ENCODE measurements around the gene WFDC12. TPM values are rescaled to one million over a fixed set of nuclear protein-coding genes. Genes with fewer than 3 reads are reported as not detected.

Gene WFDC12
- not detected in 2 replicates for total RNA-seq

DNA sequence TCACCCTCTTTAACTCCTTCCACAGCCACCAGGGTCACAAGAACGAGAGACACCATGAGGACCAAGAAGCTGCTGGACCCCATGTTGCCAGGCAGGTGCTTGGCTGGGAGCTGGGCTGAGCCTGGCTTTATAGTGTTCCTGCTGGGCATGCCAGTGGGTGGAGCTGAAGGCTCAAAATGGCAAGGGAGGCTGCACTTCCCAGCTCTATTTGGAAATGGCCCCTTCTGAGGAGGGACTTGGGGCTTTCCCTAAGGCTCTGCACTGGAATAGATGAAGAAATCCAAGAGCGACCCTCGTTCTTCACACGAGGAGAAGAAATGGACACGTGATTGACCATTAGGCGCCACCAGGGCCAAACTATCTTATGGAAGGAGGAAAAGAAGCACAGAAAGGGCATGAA is at the start of gene WFDC12:
Gene WFDC12 (minus strand): TSS at position 101 of the 400 bp plus-strand sequence. CDS start 18 bp downstream, at position 83.

DNA sequence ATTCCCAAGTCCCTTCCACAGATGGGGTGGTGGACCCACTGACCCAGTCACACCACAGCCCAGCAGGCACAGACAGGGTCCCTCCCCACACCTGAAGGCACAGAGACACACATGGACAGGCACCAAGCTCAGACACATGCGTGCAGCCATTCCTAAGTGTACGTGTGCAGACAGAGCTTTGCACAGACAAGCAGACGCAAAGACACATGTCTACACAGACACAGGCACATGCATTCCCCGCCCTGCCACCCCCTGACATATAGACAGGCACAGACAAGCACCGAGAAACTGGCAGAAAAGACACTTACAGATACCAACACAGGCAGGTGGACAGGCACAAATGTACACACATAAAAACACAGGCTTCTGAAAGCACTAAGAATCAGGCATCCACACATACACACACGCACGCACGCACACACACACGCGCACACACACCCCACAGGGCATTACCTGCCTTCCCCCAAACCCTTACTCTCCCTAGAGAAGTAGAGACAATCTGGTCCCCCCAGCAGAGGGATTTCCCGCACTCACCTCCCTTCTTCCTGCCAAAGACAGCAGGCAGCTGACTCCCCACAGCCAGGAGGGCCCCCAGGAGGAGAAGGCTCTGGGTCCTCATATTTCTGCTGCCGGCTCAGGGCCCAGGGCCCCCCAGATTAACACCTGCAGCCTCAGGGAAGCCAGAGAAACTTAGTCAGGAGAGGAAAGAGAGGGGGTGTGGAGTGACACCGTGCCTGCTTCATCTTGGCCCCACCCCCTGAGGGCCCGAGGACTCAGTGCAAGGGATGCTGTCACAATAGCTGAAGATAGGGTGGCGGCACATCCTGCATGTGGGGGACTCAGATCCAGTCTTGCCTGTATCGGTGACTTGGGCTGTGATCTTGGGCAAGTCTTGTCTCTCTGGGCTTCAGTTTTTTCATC is 9.5 kb downstream of the WFDC12 start, which contains the start of gene WFDC5:
Gene WFDC5 (minus strand): TSS at position 710 of the 921 bp plus-strand sequence. CDS start 91 bp downstream, at position 619.

DNA sequence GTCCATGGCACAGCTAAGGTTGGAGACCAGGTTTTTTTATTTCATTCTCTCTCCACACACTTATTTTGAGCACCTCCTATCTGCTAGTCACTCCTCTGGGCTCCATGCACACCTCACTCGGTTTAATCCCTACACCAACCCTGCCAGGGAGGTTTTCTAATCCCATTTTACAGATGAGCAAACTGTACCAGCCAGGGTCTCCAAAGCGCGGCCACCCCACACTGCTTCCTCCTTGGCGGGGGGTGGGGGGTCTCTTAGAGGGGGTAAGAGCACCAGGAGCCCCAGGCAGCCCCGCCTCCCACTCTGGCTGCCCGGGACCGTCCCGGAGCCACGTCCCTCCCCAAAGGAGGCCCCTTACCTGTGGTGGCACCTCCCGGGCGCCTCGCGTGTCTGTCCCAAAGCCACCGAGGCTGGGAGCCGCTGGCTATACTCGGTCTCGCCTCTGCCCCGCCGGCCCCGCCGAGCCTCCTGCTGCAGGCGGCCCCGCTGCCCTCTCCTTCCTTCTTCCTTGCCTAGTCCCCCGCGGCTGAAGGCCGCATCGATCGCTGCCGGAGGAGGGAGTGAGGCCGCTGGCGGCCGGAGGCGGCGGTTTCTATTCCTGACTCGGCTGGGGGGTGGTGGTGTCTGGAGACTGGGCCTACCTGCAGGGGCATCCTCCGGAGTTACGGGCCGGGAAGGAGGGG is 23.6 kb downstream of the WFDC12 start, which contains the start of gene KCNS1:
Gene KCNS1 (minus strand): TSS at position 565 of the 683 bp plus-strand sequence. CDS start 1,891 bp downstream, outside the sequence.

Other genes starting within 250 kb of the WFDC12 start
- 116 and 173 TPM in 2 replicates for gene YWHAB, start 238.8 kb downstream of the WFDC12 start, total RNA-seq
- 14.3 and 17.3 TPM in 2 replicates for gene PABPC1L, start 214.4 kb downstream of the WFDC12 start, total RNA-seq
- gene TOMM34, start 164.1 kb downstream of the WFDC12 start, total RNA-seq: 13.8 and 40.5 TPM in 2 replicates
- 24.5 and 46.8 TPM in 2 replicates for gene STK4, start 158.0 kb downstream of the WFDC12 start, total RNA-seq
- 0.14 and 0.44 TPM in 2 replicates for gene KCNS1, start 23.3 kb downstream of the WFDC12 start, total RNA-seq
- gene WFDC5, start 9.3 kb downstream of the WFDC12 start, total RNA-seq: not detected in 2 replicates
- 0.44 TPM in 1 of 2 replicates, not detected in the other for gene PI3, start 50.4 kb upstream of the WFDC12 start, total RNA-seq
- gene SEMG1, start 82.6 kb upstream of the WFDC12 start, total RNA-seq: not detected in 2 replicates
- gene SEMG2, start 96.9 kb upstream of the WFDC12 start, total RNA-seq: not detected in 2 replicates
- gene SLPI, start 130.1 kb upstream of the WFDC12 start, total RNA-seq: not detected in 2 replicates
- gene RBPJL, start 182.4 kb upstream of the WFDC12 start, total RNA-seq: not detected in 2 replicates
- gene MATN4, start 183.8 kb upstream of the WFDC12 start, total RNA-seq: 0.22 TPM in 1 of 2 replicates, not detected in the other
- 212 and 227 TPM in 2 replicates for gene SDC4, start 224.0 kb upstream of the WFDC12 start, total RNA-seq
- 47.3 and 51.3 TPM in 2 replicates for gene SYS1, start 238.7 kb upstream of the WFDC12 start, total RNA-seq

Measured in placental pericyte (primary cell).